Activated gamma-delta T cell treated with Interleukin-2 at 50 U/mL for 16 hours (primary cell): Measurements from ENCODE around the gene RAB28.
"Not testable (repeated sequence)": the region's sequence is repeated elsewhere in the genome, so short reads cannot be mapped to it uniquely, and the experiment has no call there.

Experiments used
- DNase-seq: peaks from one replicate; pipeline ENCODE4 v3.0.0-alpha.2; 2020

The RAB28 gene

DNA sequence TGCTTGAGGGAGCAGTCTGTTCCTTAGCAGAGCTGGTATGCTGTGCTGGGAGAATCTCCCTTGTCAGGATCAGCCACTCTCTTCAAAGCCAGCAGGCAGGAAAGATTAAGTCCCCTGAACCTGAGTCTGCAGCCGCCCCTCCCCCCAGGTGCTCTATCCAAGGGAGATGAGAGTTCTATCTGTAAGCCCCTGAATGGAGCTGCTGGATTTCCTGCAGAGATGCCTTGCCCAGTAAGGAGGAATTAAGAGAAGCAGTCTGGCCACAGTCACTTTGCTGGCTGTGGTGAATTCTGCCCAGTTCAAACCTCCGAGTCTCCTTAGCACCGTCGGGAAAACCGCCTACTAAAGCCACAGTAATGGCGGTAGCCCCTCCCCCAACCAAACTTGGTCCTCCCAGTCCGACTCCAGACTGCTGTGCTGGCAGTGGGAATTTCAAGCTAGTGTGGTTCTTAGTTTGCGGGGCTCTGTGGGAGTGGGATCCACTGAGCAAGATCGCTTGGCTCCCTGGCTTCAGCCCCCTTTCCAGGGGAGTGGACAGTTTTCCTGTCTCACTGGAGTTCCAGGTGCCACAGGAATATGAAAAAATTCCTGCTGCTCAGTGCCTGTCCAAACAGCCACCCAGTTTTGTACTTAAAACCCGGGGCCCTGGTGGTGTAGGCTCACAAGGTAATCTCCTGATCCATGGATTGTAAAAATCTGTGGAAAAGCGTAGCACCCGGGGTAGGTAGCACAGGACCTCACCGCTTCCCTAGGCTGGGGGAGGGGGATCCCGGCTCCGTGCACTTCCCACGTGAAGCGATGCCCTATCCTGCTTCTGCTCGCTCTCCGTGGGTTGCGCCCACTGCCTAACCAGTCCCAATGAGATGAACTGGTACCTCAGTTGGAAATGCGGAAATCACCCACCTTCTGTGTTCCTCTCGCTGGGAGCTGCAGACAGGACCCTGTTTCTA is 38.0 kb downstream of the RAB28 start:
- no peak for DNase-seq

GRCh38 chr4:13441506-13441905 is 42.6 kb downstream of the RAB28 start:
- DNase-seq = no peak

- DNase-seq = no peak
Measured at GRCh38 chr4:13436962-13437361, 47.2 kb downstream of the RAB28 start.

DNA sequence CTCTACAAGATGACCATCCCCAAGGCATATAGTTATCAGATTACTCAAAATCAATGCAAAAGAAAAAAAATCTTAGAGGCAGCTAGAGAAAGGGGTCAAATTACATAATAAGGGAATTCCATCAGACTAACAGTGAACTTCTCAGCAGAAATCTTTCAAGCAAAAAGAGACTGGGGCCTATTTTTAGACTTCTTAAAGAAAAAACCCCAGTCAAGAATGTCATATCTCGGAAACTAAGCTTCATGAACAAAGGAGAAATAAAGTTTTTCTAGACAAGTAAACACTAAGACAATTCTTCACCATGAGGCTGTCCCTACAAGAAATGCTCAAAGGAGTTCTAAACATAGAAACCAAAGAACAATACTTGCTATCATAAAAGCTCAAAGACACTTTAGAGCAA is 51.7 kb downstream of the RAB28 start:
- no peak for DNase-seq

DNA sequence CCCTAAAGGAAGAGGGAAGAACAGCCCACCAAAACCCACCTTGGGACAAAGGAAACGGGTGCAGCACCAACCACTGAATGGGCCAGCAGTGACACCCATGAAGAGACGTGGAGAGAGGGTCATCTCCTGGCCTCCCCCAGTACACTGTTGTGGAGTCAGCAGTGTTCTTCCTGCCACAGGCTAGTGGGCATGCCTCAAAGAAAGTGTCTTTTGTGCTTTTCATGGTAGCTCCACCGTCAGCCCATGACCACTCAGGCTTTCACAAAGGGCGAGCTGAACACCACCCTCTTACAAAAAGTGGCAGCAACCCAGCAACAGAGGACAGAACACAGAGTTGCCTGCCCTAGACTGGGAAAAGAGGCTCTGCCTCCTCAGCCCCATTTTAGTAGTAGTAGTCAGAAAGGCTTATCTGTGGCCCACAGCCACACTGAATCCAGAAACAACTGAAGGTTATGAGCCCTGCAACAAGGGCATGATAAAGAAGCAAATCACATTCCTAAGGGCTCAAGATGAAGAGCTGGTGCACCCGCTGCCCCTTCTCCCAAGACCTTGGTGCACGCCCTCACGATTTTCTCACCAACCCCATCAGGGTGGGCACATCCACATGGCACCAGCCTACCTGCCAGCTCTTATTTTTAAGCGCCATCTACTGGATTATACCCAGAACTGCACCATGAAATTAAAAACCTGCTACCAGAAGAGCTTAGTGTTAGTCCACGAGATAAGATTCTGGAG is 53.1 kb downstream of the RAB28 start:
- no peak for DNase-seq

GRCh38 chr4:13427599-13428325 is 56.4 kb downstream of the RAB28 start:
- DNase-seq = no peak

DNA sequence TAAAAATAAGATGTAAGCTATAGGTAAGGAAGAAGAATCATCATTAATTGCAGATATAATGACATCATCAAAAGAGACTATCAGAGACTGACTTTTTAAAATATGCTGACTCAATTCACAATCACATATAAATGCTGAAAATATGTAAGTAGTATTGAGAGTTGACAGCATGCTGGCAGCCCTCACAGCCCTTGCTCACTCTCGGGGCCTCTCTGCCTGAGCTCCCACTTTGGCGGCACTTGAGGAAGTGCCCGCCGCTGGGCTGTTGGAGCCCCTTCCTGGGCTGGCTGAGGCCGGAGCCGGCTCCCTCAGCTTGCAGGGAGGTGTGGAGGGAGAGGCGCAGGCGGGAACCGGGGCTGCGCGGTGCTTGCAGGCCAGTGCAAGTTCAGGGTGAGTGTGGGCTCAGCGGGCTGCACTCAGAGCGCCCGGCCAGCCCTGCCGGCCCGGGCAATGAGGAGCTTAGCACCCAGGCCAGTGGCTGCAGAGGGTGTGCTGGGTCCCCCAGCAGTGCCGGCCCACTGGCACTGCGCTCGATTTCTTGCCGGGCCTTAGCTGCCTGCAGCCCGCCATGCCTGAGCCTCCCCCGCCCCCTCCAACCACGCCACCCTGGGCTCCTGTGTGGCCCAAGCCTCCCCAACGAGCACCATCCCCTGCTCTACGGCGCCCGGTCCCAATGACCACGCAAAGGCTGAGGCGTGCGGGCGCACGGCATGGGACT is 68.9 kb downstream of the RAB28 start:
- DNase-seq = no peak

DNA sequence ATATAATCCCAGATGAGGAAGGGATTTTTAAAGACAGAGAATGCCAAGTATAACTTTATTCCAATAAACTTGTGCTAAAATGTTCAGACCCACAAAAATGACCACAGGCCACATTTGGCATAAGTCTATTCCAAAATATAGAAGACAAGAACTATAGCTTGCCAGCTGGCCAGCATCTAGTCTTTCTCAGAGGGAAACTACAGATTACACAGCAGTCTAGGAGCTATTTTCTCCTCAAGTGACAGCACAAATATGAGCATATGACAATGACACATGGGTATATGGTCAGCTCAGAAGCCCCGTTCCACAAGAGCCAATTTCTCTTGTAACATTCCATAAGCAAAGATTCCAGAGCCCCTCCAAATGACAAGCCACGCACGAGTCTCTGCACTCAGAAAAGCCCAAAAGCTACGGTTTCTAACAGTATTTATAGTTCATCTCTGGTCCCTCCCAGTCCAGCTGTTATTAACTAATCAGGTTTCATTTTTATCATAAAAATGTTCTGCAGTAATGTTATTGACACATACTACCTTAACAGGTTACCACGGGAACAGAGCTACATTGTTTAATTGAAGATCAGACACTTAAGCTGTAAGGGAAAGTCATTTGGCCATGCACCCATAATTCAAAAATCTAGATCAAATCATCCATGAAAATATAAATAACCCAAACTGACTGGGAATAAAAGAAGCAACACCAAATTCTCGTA is 70.3 kb downstream of the RAB28 start:
- no peak for DNase-seq

GRCh38 chr4:13411942-13412341 is 72.2 kb downstream of the RAB28 start:
- DNase-seq = no peak

- DNase-seq = no peak
Measured at GRCh38 chr4:13409324-13409723, 74.8 kb downstream of the RAB28 start.

DNA sequence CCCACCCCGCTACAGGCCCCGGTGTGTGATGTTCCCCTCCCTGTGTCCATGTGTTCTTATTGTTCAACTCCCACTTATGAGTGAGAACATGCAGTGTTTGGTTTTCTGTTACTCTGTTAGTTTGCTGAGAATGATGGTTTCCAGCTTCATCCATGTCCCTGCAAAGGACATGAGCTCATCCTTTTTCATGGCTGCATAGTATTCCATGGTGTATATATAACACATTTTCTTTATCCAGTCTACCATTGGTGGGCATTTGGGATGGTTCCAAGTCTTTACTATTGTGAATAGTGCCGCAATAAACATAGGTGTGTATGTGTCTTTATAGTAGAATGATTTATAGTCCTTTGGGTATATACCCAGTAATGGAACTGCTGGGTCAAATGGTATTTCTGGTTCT is 78.0 kb downstream of the RAB28 start:
- DNase-seq = not testable (repeated sequence)

DNA sequence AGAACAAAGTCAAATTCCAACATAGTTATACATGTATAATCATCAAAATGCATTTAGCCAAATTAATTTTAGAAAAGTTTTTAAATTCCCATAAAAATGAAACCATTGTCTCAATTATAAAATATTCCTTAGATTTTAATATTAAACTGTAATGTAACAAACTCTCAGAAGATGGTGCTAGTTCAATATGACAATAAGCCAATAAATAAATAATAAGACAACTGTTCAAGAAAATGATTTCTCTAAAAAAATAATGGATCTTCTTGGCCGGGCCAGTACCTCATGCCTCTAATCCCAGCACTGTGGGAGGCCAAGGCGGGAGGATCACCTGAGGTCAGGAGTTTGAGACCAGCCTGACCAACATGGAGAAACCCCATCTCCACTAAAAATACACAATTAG is 80.3 kb downstream of the RAB28 start:
- no peak for DNase-seq

DNA sequence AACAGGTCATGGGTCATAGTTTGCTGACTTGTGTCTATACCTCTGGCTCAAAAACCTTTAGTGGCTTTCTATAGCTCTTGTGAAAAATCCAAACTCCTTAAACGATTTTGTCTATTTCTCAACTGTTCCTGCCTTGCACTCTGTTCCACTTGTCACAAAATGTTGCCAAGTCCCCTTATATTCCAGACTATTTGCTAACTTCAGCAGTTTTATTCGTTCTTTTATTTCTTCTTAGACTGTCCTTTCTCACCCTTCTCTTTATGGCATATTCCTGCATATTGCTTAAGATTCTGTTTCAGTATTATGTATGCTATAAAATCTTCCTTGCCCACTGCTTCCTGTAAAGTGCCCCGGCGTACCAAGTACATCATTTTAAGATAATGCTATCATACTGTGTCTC is 80.8 kb downstream of the RAB28 start:
- no peak for DNase-seq

- DNase-seq = no peak
Measured at GRCh38 chr4:13399257-13399656, 84.9 kb downstream of the RAB28 start.

DNA sequence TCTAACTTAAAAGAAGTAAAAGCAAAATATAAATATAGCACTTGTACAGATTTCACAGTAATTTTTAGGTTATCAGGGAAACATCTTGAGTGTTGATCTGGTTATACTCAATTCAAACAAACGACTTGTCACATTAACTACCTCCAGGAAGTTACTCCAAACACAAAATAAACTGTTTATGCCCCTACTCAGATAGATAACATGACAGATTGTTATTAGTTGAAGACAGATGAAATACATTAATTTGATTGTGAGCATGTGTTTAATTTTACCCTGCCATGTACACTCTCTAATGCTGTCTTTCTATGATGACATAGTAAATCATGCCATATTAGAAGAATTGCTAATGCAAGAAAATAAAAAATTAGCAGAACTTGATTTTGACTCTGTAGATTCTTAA is 88.0 kb downstream of the RAB28 start:
- DNase-seq = no peak

DNA sequence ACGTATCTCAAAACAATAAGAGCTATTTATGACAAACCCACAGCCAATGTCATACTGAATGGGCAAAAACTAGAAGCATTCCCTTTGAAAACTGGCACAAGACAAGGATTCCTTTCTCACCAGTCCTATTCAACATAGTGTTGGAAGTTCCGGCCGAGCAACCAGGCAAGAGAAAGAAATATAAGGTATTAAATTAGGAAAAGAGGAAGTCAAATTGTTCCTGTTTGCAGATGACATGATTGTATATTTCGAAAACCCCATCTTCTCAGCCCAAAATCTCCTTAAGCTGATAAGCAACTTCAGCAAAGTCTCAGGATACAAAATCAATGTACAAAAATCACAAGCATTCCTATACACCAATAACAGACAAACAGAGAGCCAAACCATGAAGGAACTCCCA is 94.2 kb downstream of the RAB28 start:
- not testable (repeated sequence) for DNase-seq

GRCh38 chr4:13386405-13387107 is 97.6 kb downstream of the RAB28 start:
- no peak for DNase-seq

DNA sequence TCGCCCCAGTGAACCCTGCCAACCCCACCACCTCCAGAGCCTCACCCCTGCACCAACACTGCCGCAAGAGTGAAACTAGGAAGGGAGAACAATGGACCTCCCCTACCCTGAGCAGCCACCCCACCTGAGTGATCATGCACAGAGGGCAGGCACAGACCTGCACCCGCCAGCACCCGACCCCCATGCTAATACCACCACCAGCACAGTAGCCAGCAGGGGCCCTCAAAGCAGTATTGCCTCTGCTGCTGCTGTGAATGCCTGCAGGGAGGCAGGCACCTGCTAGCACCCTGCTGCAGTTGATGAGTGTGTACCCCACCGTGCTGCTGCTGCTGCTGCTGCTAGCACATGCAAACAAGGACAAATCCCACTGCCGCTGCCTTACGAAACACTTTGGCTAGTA is 100.1 kb downstream of the RAB28 start:
- DNase-seq = no peak

DNA sequence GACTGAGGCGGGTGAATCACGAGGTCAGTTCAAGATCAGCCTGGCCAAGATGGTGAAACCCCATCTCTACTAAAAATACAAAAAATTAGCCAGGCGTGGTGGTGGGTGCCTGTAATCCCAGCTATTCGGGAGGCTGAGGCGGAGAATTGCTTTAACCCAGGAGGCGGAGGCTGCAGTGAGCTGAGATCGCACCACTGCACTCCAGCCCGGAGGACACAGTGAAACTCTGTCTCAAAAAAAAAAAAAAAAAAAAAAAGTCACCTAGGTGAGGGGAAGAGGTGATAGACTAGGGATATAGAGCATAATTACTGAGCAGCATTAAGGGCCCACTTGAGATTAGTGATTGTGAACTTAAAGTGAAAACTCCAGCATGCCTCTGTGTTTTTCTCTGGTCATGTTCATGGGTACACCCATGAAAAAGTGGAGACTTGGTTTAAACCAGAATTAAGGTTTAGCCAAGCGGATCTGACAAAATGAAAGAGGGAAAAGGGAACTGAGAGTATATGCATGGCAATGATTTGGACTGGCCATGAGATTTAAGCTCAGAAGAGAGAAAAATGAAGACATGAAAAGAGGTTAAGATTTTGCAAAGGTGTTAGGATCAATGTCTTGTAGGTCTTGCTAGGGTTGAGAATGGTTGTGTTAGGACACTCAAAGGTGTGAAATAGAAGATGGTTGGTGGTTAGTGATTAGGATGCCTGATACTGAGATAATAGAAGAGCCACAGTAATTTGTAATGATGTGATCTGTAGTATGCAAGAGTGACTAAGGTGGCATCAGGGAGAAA is 105.0 kb downstream of the RAB28 start:
- DNase-seq = no peak

DNA sequence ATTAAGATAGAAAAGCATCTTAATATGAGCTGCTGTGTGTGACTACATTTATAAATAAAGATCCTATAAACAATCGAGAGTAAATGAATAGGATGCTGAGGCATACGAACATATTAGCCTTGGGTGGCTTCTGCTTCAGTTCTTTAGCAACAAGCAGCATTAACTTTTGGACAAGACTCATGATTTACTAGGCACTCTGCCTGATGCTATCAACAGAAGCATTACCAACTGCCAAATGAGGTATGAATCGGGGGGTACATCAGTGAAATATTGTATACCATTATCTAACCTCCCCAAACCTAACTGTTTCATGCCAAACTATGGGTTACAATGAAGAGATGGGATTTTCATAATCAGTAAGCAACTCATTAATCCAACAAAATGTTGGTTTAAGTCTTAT is 113.1 kb downstream of the RAB28 start:
- no peak for DNase-seq

DNA sequence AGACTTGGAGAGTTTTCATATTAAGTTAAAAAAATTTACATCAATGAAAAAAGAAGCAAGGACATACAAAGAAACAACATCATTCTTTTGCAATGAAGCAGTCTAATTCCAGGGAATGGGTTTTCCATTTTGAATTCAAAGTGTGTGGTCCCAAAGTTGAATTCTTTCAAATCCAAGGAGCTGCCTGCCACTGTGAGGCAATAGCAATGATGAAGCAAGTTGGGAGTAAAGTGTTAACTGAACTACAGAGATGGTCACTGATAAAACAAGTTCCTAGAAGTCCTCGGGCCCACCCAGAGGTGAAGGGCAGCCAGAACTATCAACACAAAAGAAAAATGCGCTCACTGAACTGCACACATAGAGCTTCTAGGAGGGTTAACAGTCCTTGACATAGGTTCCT is 115.9 kb downstream of the RAB28 start:
- no peak for DNase-seq
